Measurements from ENCODE around the gene APP. TPM values are rescaled to one million over a fixed set of nuclear protein-coding genes. Genes with fewer than 3 reads are reported as not detected.
A peak's percentile ranks its signal among the peaks of the same experiment; 100 is the strongest.
"Not testable (repeated sequence)": the region's sequence is repeated elsewhere in the genome, so short reads cannot be mapped to it uniquely, and the experiment has no call there.

Gene APP
- total RNA-seq, 1 donor from 2014 or later = 1,137 TPM

DNA sequence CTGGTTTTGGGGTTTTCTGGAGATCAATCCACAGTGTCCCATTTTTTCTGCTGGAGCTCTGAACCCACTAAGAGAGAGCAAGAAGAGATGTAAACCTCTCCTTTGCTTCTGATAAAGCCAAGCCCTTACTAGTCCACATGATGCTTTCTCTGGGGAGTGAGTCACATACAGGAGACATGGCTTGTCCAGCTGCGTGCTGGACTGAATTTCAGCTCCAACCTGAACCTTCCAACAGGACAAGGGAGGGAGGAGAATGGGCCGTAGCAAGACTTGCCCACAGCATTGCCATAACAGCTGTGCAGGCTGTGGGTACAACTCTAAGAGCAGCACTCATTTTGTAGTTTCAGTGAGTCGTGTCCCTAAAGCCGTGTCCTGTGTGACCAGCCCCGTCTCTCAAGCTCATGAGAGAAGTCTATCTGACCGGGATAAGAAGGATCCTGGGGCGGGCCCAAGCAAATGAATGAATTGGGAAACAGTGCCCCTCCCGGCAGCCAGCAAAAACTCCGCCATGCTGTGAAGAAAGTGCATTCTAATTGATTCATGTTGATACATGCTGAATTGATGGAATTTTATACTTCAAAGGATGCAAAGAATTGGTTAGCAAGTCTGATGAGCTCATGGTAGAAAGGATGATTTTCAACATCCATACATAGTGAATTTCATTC lies 240.6 kb downstream of the APP start:
- Mint-ChIP-seq H3K27ac (ENCODE audit: unreplicated experiment) (peak overlapping the region; percentile 61), H3K36me3 (ENCODE audit: low read depth, unreplicated experiment) (peaks cover 49% of the 10 kb centered on the region), H3K4me3 (ENCODE audit: unreplicated experiment) (peak overlapping the region; percentile 12), H3K4me1 (ENCODE audit: unreplicated experiment) (peaks cover 71% of the 10 kb centered on the region), H3K27me3 (ENCODE audit: unreplicated experiment) (peaks cover 15% of the 10 kb centered on the region), H3K9me3 (ENCODE audit: unreplicated experiment) (no peaks in the 10 kb centered on the region)
- TF ChIP-seq CTCF (IDR thresholded peaks at IDR 0.05; ENCODE audit: unreplicated experiment) = no peak
- no peak for DNase-seq (ENCODE audit: low spot score)

DNA sequence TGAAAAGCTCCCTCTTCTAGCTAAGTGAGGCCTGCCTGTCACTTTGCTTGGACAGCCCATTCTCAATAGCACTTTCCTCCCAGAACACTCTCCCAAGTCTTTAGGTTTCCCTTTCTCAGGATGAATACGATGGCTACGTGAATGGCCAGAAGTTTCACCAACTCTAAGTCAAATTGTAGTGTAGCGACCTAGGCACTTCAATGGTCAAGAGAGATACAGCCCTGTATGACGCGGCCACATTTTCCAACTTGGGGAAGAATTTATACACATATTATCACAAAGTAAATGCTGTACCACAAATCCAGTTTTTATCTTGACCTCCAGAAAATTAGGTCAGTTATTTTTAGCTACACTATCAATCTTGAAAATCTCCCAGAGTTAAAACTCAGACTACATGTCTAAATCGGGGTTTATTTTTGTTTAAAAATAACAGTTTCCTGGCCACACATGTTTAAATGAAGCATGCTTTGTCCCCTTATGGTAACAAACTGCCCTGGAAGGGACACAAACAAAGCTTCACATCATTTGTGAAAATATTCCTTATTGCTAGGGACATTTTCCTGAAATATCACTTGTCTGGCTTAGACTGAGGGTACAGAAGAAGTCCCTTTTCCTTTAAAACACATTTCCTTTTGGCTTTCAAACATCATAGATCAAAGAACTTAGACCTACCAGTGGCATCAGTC lies 243.2 kb downstream of the APP start:
- H3K9me3 Mint-ChIP-seq (ENCODE audit: unreplicated experiment) = no peaks in the 10 kb centered on the region
- H3K4me3 Mint-ChIP-seq (ENCODE audit: unreplicated experiment) = no peak overlapping the region
- peaks cover 14% of the 10 kb centered on the region for H3K27me3 Mint-ChIP-seq (ENCODE audit: unreplicated experiment)
- H3K27ac Mint-ChIP-seq (ENCODE audit: unreplicated experiment) = peak overlapping the region; percentile 97
- H3K4me1 Mint-ChIP-seq (ENCODE audit: unreplicated experiment) = peaks cover 62% of the 10 kb centered on the region
- DNase-seq (ENCODE audit: low spot score) = no peak
- H3K36me3 Mint-ChIP-seq (ENCODE audit: low read depth, unreplicated experiment) = peaks cover 39% of the 10 kb centered on the region
- no peak for TF ChIP-seq CTCF (IDR thresholded peaks at IDR 0.05; ENCODE audit: unreplicated experiment)

DNA sequence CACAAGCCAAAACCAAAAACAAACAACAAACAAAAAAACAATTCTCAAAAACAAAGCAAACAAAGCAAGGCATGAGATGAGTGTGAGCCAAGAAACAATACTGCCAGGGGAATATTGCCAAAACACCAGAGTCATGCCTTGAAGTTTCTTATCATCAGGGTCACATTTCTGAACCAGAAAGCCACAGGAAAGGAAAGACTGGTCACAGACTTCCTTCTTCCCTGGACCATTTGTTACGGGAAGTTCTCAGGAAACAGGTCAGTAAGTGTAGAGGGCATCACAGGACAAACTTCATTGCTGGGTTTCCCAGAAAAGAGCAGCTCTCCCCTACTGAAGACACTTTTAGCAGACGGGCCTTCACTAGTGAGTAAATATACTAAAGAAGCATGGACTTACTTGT lies 244.6 kb downstream of the APP start:
- peak overlapping the region; percentile 97 for H3K27ac Mint-ChIP-seq (ENCODE audit: unreplicated experiment)
- H3K4me3 Mint-ChIP-seq (ENCODE audit: unreplicated experiment) = peak overlapping the region; percentile 73
- H3K27me3 Mint-ChIP-seq (ENCODE audit: unreplicated experiment) = peaks cover 14% of the 10 kb centered on the region
- TF ChIP-seq CTCF (IDR thresholded peaks at IDR 0.05; ENCODE audit: unreplicated experiment) = no peak
- DNase-seq (ENCODE audit: low spot score) = peak; percentile 31
- H3K9me3 Mint-ChIP-seq (ENCODE audit: unreplicated experiment) = no peaks in the 10 kb centered on the region
- peaks cover 29% of the 10 kb centered on the region for H3K36me3 Mint-ChIP-seq (ENCODE audit: low read depth, unreplicated experiment)
- peaks cover 48% of the 10 kb centered on the region for H3K4me1 Mint-ChIP-seq (ENCODE audit: unreplicated experiment)

DNA sequence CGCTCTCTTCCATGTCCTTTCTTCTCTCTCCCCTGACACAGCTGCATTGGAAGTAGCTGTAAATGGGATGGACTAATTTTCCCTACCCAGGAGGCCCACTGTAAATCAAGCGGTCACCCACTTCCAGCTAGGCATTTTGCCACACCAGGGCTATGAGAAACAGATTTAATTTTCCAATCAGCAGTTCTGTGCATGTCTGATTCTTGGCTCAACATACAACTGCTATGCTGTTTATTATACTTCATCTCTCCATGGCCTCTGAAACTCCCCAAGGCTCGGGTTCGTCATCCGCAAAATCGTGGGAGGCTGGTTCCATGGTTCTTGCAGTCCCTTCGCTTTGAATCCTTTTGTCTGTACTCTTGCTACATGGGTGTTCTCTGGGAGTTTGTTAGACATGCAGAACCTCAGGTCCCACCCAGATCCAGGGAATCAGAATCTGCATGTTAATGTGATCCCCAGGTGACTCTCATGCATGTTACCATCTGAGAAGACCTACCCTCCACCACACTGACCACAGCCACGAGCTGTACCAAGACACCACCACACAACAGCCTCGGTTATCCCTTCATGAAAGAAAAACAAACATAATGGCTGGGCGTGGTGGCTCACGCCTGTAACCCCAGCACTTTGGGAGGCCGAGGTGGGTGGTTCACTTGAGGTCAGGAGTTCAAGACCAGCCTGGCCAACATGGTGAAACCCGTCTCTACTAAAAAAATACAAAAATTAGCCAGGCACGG lies 245.3 kb downstream of the APP start:
- H3K27ac Mint-ChIP-seq (ENCODE audit: unreplicated experiment) = peak overlapping the region; percentile 97
- peaks cover 43% of the 10 kb centered on the region for H3K4me1 Mint-ChIP-seq (ENCODE audit: unreplicated experiment)
- peaks cover 14% of the 10 kb centered on the region for H3K27me3 Mint-ChIP-seq (ENCODE audit: unreplicated experiment)
- peak overlapping the region; percentile 73 for H3K4me3 Mint-ChIP-seq (ENCODE audit: unreplicated experiment)
- no peak for TF ChIP-seq CTCF (IDR thresholded peaks at IDR 0.05; ENCODE audit: unreplicated experiment)
- DNase-seq (ENCODE audit: low spot score) = no peak
- peaks cover 24% of the 10 kb centered on the region for H3K36me3 Mint-ChIP-seq (ENCODE audit: low read depth, unreplicated experiment)
- H3K9me3 Mint-ChIP-seq (ENCODE audit: unreplicated experiment) = no peaks in the 10 kb centered on the region

- H3K27me3 Mint-ChIP-seq (ENCODE audit: unreplicated experiment) = peaks cover 15% of the 10 kb centered on the region
- not testable (repeated sequence) for DNase-seq (ENCODE audit: low spot score); H3K9me3 Mint-ChIP-seq (ENCODE audit: unreplicated experiment)
- H3K36me3 Mint-ChIP-seq (ENCODE audit: low read depth, unreplicated experiment) = peaks cover 32% of the 10 kb centered on the region
- H3K4me1 Mint-ChIP-seq (ENCODE audit: unreplicated experiment) = peaks cover 30% of the 10 kb centered on the region
- H3K4me3 Mint-ChIP-seq (ENCODE audit: unreplicated experiment) = peak overlapping the region; percentile 70
- H3K27ac Mint-ChIP-seq (ENCODE audit: unreplicated experiment) = peak overlapping the region; percentile 65
Measured at GRCh38 chr21:25918152-25918551, 252.4 kb downstream of the APP start.
